Left ventricle myocardium inferior (tissue), 1 donor: ENCODE measurements around the gene PTPRN2. TPM values are rescaled to one million over a fixed set of nuclear protein-coding genes. Genes with fewer than 3 reads are reported as not detected.

ENCODE experiments used
- DNase-seq: peaks from one replicate; pipeline ENCODE4 v3.0.0-alpha.2; 2020
- H3K27ac ChIP-seq: fragments of 200-600 bp; replicated peaks from 2 replicates; pipeline ENCODE4 v1.8.0; 2021
- H3K27me3 ChIP-seq: fragments of 200-600 bp; 2 replicates; pipeline ENCODE4 v1.8.0; 2021; ENCODE audit warnings: low read depth
- H3K36me3 ChIP-seq: fragments of 200-600 bp; 2 replicates; pipeline ENCODE4 v1.8.0; 2021
- H3K4me1 ChIP-seq: fragments of 200-600 bp; 2 replicates; pipeline ENCODE4 v1.8.0; 2021
- H3K4me3 ChIP-seq: fragments of 200-600 bp; 2 replicates; pipeline ENCODE4 v1.8.0; 2021; ENCODE audit warnings: mild to moderate bottlenecking, moderate library complexity
- H3K9me3 ChIP-seq: fragments of 200-600 bp; replicated peaks from 2 replicates; pipeline ENCODE4 v1.8.0; 2021
- intact Hi-C: fragments of 100-400 bp; cut with micrococcal nuclease; formaldehyde crosslinking; loops from one replicate; pipeline ENCODE4 v1.11.0; 2022
- total RNA-seq: library from RNA; stranded (reverse); fragmentation: NEBNext Ultra II Directional; extraction: Animal tissue kit (Norgen Biotek cat#: 25700); gene quantifications from one replicate; pipeline ENCODE4 v1.2.1, GENCODE V29; 2021
- TF ChIP-seq, protein P1 (sequence below): fragments of 200-600 bp; IDR thresholded peaks from 2 replicates; pipeline ENCODE4 v1.8.0; 2021; ENCODE audit warnings: antibody characterized with exemption, mild to moderate bottlenecking, borderline replicate concordance
- donor health status: DM: no; HTN: yes; CAD: no; lungs with severe emphysema.

The PTPRN2 gene
- total RNA-seq, 1 donor from 2014 or later: 1.3 TPM

GRCh38 chr7:157537056-157537455, 1050.6 kb downstream of the PTPRN2 start:
- no peak overlapping the region for H3K27ac ChIP-seq

DNA sequence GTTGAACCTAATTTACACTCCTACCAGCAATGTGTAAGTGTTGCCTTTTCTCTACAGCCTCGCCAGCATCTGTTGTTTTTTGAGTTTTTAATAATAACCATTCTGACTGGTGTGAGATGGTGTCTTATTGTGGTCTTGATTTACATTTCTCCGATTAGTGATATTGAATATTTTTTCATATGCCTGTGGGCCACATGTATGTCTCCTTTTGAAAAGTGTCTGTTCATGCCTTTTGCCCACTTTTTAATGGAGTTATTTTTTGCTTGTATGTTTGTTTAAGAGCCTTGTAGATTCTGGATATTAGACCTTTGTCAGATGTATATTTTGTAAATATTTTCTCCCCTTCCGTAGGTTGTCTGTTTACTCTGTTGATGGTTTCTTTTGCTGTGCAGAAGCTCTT, 1055.6 kb downstream of the PTPRN2 start:
- no peak for DNase-seq
- Histone ChIP-seq H3K4me1 (no peaks in the 10 kb centered on the region), H3K27me3 (peaks cover 6% of the 10 kb centered on the region), H3K9me3 (peaks cover 52% of the 10 kb centered on the region), H3K27ac (no peak overlapping the region), H3K36me3 (no peaks in the 10 kb centered on the region), H3K4me3 (no peak overlapping the region)
- intact Hi-C loops: no loop called here
- TF ChIP-seq, protein P1, sequence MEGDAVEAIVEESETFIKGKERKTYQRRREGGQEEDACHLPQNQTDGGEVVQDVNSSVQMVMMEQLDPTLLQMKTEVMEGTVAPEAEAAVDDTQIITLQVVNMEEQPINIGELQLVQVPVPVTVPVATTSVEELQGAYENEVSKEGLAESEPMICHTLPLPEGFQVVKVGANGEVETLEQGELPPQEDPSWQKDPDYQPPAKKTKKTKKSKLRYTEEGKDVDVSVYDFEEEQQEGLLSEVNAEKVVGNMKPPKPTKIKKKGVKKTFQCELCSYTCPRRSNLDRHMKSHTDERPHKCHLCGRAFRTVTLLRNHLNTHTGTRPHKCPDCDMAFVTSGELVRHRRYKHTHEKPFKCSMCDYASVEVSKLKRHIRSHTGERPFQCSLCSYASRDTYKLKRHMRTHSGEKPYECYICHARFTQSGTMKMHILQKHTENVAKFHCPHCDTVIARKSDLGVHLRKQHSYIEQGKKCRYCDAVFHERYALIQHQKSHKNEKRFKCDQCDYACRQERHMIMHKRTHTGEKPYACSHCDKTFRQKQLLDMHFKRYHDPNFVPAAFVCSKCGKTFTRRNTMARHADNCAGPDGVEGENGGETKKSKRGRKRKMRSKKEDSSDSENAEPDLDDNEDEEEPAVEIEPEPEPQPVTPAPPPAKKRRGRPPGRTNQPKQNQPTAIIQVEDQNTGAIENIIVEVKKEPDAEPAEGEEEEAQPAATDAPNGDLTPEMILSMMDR: no peak

More at GRCh38 chr7:157537056-157537455, 1050.6 kb downstream of the PTPRN2 start:
- Histone ChIP-seq H3K36me3 (peaks cover 3% of the 10 kb centered on the region), H3K4me1 (no peaks in the 10 kb centered on the region), H3K9me3 (peaks cover 19% of the 10 kb centered on the region), H3K4me3 (no peak overlapping the region), H3K27me3 (peaks cover 29% of the 10 kb centered on the region)
- TF ChIP-seq, protein P1: no peak
- intact Hi-C loops: no loop called here
- no peak for DNase-seq

DNA sequence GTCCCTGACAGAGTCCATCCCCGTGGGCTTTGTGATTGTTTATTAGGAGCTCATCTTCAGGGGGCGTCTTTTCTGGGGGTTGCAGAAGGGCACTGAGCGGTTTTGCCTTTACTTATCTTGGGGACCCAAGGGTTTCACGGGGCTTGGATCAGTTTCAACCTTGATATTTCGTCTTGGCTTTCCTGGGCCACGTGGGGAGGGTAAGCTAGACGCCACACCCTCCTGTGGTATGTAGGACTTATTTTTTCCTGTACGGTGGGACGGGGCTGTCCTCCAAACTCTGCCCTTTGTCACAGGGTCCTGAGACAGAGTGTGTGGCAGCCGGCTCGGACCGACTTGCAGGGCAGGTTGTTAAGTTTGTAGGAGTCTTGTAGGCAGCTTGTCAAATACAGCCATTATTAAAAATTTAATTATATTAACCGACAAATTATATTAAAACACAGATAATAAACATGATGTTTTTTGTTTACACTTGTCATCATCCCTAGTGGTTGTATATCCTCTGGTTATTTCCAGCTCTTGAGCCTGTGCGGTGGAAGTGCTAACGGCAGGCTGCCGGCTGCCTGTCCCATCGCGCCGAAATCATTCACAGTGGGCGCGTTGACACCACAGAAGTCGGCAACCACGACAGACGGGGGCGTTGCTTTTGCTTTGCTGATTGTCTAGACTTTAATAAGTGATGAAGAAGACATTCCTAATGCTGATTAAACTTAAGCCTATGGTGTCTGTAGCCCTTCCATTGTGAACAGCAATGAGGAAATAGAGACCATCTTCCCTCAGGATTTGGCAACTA, 1057.7 kb downstream of the PTPRN2 start:
- TF ChIP-seq, protein P1: no peak
- no peak for DNase-seq
- H3K27ac ChIP-seq: no peak overlapping the region
- intact Hi-C loops: no loop called here
- H3K4me1 ChIP-seq: no peaks in the 10 kb centered on the region
- no peaks in the 10 kb centered on the region for H3K36me3 ChIP-seq
- peaks cover 10% of the 10 kb centered on the region for H3K27me3 ChIP-seq
- no peak overlapping the region for H3K4me3 ChIP-seq
- peaks cover 52% of the 10 kb centered on the region for H3K9me3 ChIP-seq

DNA sequence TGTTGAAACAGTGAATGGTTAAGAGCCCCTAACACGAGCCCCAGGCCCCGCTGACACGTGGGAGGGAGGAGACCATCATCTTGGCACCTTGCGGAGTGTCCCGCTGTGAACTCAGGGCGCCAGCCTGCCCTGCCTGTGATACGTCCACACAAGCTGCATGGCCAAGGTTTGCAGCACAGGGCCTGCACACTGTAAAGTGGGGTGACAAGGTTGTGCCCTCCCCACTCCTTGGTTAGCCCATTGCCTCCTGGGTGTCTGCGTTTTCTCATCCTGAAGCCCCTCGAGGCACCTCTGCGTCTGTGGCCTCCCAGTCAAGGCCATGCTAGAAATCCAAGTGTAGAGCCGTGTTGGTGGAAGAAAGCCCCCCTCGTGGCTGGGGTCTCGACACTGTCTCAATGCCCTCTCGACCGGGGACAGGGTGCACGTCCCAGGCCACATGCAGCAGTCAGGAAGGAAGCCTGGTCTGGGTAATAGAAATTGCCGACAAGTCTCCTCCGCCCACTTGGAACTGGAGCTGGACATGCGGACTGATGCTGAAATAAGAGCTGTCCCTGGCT, 1058.8 kb downstream of the PTPRN2 start:
- Histone ChIP-seq H3K27ac (no peak overlapping the region), H3K9me3 (peaks cover 51% of the 10 kb centered on the region), H3K36me3 (no peaks in the 10 kb centered on the region), H3K4me3 (no peak overlapping the region), H3K4me1 (no peaks in the 10 kb centered on the region), H3K27me3 (peaks cover 21% of the 10 kb centered on the region)
- intact Hi-C loops: no loop called here
- TF ChIP-seq, protein P1: no peak
- DNase-seq: no peak

DNA sequence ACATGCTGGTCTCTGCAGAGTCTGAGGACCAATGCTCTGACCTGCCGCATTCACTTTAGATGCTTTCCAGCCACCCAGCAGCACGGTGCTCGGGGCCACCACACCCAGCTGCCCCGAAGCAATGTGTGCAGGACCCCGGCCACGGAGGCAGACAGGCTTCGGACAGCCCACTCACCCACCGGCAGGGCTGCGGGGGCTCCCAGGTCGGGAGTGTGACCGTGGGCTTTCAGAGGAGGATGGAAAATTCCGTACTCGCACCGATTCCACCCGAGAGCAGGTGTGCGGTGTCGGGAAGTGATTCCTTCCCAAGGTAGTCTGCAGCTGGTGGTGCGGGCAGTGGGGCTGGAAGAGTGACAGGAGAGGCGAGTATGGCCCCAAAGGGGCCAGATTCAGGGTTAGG, 1059.9 kb downstream of the PTPRN2 start:
- TF ChIP-seq, protein P1: no peak
- Histone ChIP-seq H3K27ac (no peak overlapping the region), H3K4me1 (no peaks in the 10 kb centered on the region), H3K27me3 (peaks cover 31% of the 10 kb centered on the region), H3K4me3 (no peak overlapping the region), H3K36me3 (no peaks in the 10 kb centered on the region), H3K9me3 (peaks cover 39% of the 10 kb centered on the region)
- intact Hi-C loops: no loop called here
- DNase-seq: no peak
